A549 (cell line): ENCODE measurements around the gene FRS2. TPM values are rescaled to one million over a fixed set of nuclear protein-coding genes. Genes with fewer than 3 reads are reported as not detected.

Experiments used
- ATAC-seq, 2 experiments: fragments of 200-7000 bp in 1 of 2; fragments of >200 bp in 1 of 2; cut with Nextera tagmentation in 1 of 2; cut with Tn5 transposase in 1 of 2; 3 replicates each; pipeline versions ENCODE4 v1.8.0 to v1.9.1; 2018 to 2020; ENCODE audit warnings: mild to moderate bottlenecking in 1 of 2, moderate library complexity in 1 of 2
- CTCF ChIA-PET: fragments of 300-600 bp; sonication (Branson Sonifier 250); formaldehyde crosslinking; extraction: SDS; loops from one replicate; lab custom pipeline; 2021; ENCODE audit warnings: antibody characterized with exemption, inconsistent platforms; lab: Yijun Ruan, JAX
- POLR2A ChIA-PET: fragments of 350-600 bp; formaldehyde crosslinking; extraction: SDS; loops from one replicate; lab custom pipeline; 2021; ENCODE audit warnings: antibody characterized with exemption, inconsistent platforms; lab: Yijun Ruan, JAX
- DNase-seq, 2 experiments: peaks; one replicate each; pipeline versions ENCODE4 v3.0.0 to v3.0.0-alpha.2; 2011 to 2016; ENCODE audit warnings: low read depth in 1 of 2, low spot score in 1 of 2
- FAIRE-seq: peaks from 2 replicates; lab custom pipeline; 2011; peaks lifted over from hg19 to GRCh38; lab: Jason Lieb, UNC
- H3K27ac ChIP-seq, 2 experiments: fragments of >200 bp; sonication (Bioruptor Twin); formaldehyde crosslinking; 3 replicates each; pipeline ENCODE4 v1.5.1; 2016 to 2017
- H3K4me1 ChIP-seq: fragments of >200 bp; sonication (Bioruptor Twin); formaldehyde crosslinking; 3 replicates; pipeline ENCODE4 v1.6.1; 2016
- H3K4me2 ChIP-seq: fragments of >200 bp; sonication (Bioruptor Twin); formaldehyde crosslinking; 3 replicates; pipeline ENCODE4 v1.6.1; 2016
- H3K4me3 ChIP-seq: fragments of >200 bp; sonication (Bioruptor Twin); formaldehyde crosslinking; 3 replicates; pipeline ENCODE4 v1.5.1; 2016
- H3K9me3 ChIP-seq: fragments of >200 bp; sonication (Bioruptor Twin); formaldehyde crosslinking; 3 replicates; pipeline ENCODE4 v1.6.1; 2016
- ATOH8 ChIP-seq: fragments of 250-450 bp; sonication (Bioruptor Pico); IDR thresholded peaks from 2 replicates; pipeline ENCODE4 v1.5.0; 2020; ENCODE audit warnings: low read depth, mild to moderate bottlenecking, moderate library complexity
- CHD2 ChIP-seq: fragments of 150-350 bp; IDR thresholded peaks from 2 replicates; pipeline ENCODE4 v1.6.1; 2014; ENCODE audit warnings: low read length; ENCODE audit not compliant: partially characterized antibody
- FOSB ChIP-seq: fragments of 250-450 bp; sonication (Bioruptor Pico); IDR thresholded peaks from 2 replicates; pipeline ENCODE4 v1.5.0; 2020; ENCODE audit warnings: mild to moderate bottlenecking, moderate library complexity
- FOSL2 ChIP-seq, 2 experiments: fragments of 450-650 bp in 1 of 2; fragments of >200 bp in 1 of 2; sonication (Bioruptor Twin) in 1 of 2; formaldehyde crosslinking; IDR thresholded peaks; 2 replicates each; pipeline versions ENCODE4 v1.5.0 to v1.6.1; 2016 to 2020; ENCODE audit warnings: mild to moderate bottlenecking in 1 of 2, moderate library complexity in 1 of 2
- HDAC2 ChIP-seq: fragments of 200-600 bp; sonication (generic); IDR thresholded peaks from 2 replicates; pipeline ENCODE4 v1.6.1; 2016
- HMGXB4 ChIP-seq: fragments of 250-450 bp; sonication (Bioruptor Pico); IDR thresholded peaks from 2 replicates; pipeline ENCODE4 v1.5.0; 2021; ENCODE audit warnings: mild to moderate bottlenecking, moderate library complexity, borderline replicate concordance
- HOXB13 ChIP-seq: fragments of 250-450 bp; sonication (Bioruptor Pico); IDR thresholded peaks from 2 replicates; pipeline ENCODE4 v1.5.0; 2020; ENCODE audit warnings: low read depth, mild to moderate bottlenecking, moderate library complexity
- JUNB ChIP-seq: fragments of >200 bp; sonication (Bioruptor Twin); formaldehyde crosslinking; IDR thresholded peaks from 2 replicates; pipeline ENCODE4 v1.6.1; 2016
- KDM5A ChIP-seq: fragments of 200-600 bp; sonication (generic); IDR thresholded peaks from 2 replicates; pipeline ENCODE4 v1.6.1; 2016; ENCODE audit warnings: antibody characterized with exemption, mild to moderate bottlenecking
- PHF8 ChIP-seq: fragments of 200-600 bp; sonication (generic); IDR thresholded peaks from 2 replicates; pipeline ENCODE4 v1.6.1; 2016; ENCODE audit warnings: low read depth, mild to moderate bottlenecking, antibody characterized with exemption, moderate library complexity, borderline replicate concordance
- RAD21 ChIP-seq, 2 experiments: fragments of >200 bp in 1 of 2; sonication (Bioruptor Twin) in 1 of 2; formaldehyde crosslinking in 1 of 2; IDR thresholded peaks in 1 of 2; conservative IDR thresholded peaks in 1 of 2; 2 replicates in 1 of 2; 3 replicates in 1 of 2; pipeline ENCODE4 v1.6.1; 2012 to 2018; ENCODE audit warnings: inconsistent platforms in 1 of 2
- RCOR1 ChIP-seq: fragments of 150-350 bp; IDR thresholded peaks from 2 replicates; pipeline ENCODE4 v1.6.1; 2014; ENCODE audit warnings: antibody characterized with exemption, low read length, low read depth
- RNF2 ChIP-seq: fragments of 200-600 bp; sonication (generic); IDR thresholded peaks from 2 replicates; pipeline ENCODE4 v1.6.1; 2016; ENCODE audit warnings: low read depth, mild to moderate bottlenecking, antibody characterized with exemption, moderate library complexity, borderline replicate concordance
- SMC3 ChIP-seq: fragments of >200 bp; sonication (Bioruptor Twin); formaldehyde crosslinking; IDR thresholded peaks from 3 replicates; pipeline ENCODE4 v1.6.1; 2018; ENCODE audit warnings: inconsistent platforms
- SREBF2 ChIP-seq: fragments of 450-650 bp; IDR thresholded peaks from 2 replicates; pipeline ENCODE4 v1.6.1; 2014; ENCODE audit warnings: mild to moderate bottlenecking, moderate library complexity
- TP53 ChIP-seq: fragments of 250-450 bp; sonication (Bioruptor Pico); IDR thresholded peaks from 2 replicates; pipeline ENCODE4 v1.5.0; 2021; ENCODE audit warnings: mild to moderate bottlenecking, moderate library complexity
- ZC3H11A ChIP-seq: fragments of 450-650 bp; IDR thresholded peaks from 2 replicates; pipeline ENCODE4 v1.6.1; 2014; ENCODE audit warnings: antibody characterized with exemption, mild to moderate bottlenecking
- ZFP36 ChIP-seq: fragments of 450-650 bp; IDR thresholded peaks from 2 replicates; pipeline ENCODE4 v1.6.1; 2014; ENCODE audit warnings: borderline replicate concordance; ENCODE audit not compliant: partially characterized antibody
- ZNF302 ChIP-seq: fragments of 250-450 bp; sonication (Bioruptor Pico); IDR thresholded peaks from 2 replicates; pipeline ENCODE4 v1.9.0; 2021; ENCODE audit warnings: inconsistent platforms, mild to moderate bottlenecking, moderate library complexity
- WGBS: methylation state at CpG from one replicate; pipeline ENCODE4 v1.1.6; 2017; ENCODE audit errors: missing lambda C conversion rate; 5-methylcytosine and 5-hydroxymethylcytosine counted together
- polyA plus RNA-seq, 4 experiments: library from polyadenylated mRNA; depleted of rRNA in 3 of 4; stranded (reverse); fragments of >200 nt; fragmentation: RNase III in 1 of 4; extraction: RNeasy Plus Mini Kit Qiagen cat#74134 plus additional on column Dnase treatment in 1 of 4; gene quantifications; 2 replicates in 3 of 4; 3 replicates in 1 of 4; pipeline ENCODE4 v1.2.3, GENCODE V29; 2011 to 2017
- TF ChIP-seq, protein P1 (sequence below): fragments of 150-350 bp; IDR thresholded peaks from 2 replicates; pipeline ENCODE4 v1.6.1; 2014; ENCODE audit warnings: low read depth, mild to moderate bottlenecking, low read length
- TF ChIP-seq, protein P2 (sequence below): IDR thresholded peaks from 2 replicates; pipeline ENCODE4 v1.6.1; 2012
- TF ChIP-seq, protein P3 (sequence below): fragments of >200 bp; sonication (Bioruptor Twin); formaldehyde crosslinking; IDR thresholded peaks from 2 replicates; pipeline ENCODE4 v1.6.1; 2016

The FRS2 gene
- polyA plus RNA-seq, 2 of the 4 experiments (the other 2 are of a cell fraction): 14.9 to 28.6 TPM

- ChIA-PET POLR2A (no interaction called here), CTCF (interaction anchor here (0.7 kb wide), 1 partner anchor 1829 kb away, joined by 4 read pairs; no protein-coding TSS in a partner anchor)
- Histone ChIP-seq H3K27ac (no peak overlapping the region), H3K9me3 (peaks cover 26% of the 10 kb centered on the region; the same call in 1 of the 3 replicates), H3K4me2 (no peak overlapping the region), H3K4me3 (no peak overlapping the region), H3K4me1 (peaks cover 16% of the 10 kb centered on the region)
- DNase-seq (no peak), FAIRE-seq (no peak), ATAC-seq (no peak)
- no peak for TF ChIP-seq SREBF2
- no peak for TF ChIP-seq SMC3
- no peak for TF ChIP-seq HDAC2
- no peak for TF ChIP-seq ZFP36
- no peak for TF ChIP-seq HMGXB4 (CRISPR knock-in tag)
- no peak for TF ChIP-seq RAD21 (conservative IDR thresholded peaks at IDR 0.05 in 1 of 2, IDR thresholded peaks at IDR 0.05 in 1 of 2)
- no peak for TF ChIP-seq HOXB13 (CRISPR knock-in tag)
- TF ChIP-seq ZC3H11A: no peak
- TF ChIP-seq, protein P1, sequence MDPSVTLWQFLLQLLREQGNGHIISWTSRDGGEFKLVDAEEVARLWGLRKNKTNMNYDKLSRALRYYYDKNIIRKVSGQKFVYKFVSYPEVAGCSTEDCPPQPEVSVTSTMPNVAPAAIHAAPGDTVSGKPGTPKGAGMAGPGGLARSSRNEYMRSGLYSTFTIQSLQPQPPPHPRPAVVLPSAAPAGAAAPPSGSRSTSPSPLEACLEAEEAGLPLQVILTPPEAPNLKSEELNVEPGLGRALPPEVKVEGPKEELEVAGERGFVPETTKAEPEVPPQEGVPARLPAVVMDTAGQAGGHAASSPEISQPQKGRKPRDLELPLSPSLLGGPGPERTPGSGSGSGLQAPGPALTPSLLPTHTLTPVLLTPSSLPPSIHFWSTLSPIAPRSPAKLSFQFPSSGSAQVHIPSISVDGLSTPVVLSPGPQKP: no peak
- TF ChIP-seq ZNF302: no peak
- TF ChIP-seq KDM5A: no peak
- TF ChIP-seq, protein P2, sequence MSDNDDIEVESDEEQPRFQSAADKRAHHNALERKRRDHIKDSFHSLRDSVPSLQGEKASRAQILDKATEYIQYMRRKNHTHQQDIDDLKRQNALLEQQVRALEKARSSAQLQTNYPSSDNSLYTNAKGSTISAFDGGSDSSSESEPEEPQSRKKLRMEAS: no peak
- TF ChIP-seq, protein P3, sequence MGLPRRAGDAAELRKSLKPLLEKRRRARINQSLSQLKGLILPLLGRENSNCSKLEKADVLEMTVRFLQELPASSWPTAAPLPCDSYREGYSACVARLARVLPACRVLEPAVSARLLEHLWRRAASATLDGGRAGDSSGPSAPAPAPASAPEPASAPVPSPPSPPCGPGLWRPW: no peak
- no peak for TF ChIP-seq PHF8
- TF ChIP-seq ATOH8 (CRISPR knock-in tag): no peak
- no peak for TF ChIP-seq RCOR1
- WGBS: 93% methylated on average over 7 of the region's 7 CpGs
Measured at GRCh38 chr12:69519871-69520270, 49.7 kb downstream of the FRS2 start.

GRCh38 chr12:69523433-69524330 is 53.5 kb downstream of the FRS2 start:
- ATAC-seq (no peak; a peak in 1 of 6 replicates), DNase-seq (no peak), FAIRE-seq (no peak)
- Histone ChIP-seq H3K4me1 (peaks cover 19% of the 10 kb centered on the region), H3K9me3 (peaks cover 26% of the 10 kb centered on the region; the same call in 1 of the 3 replicates), H3K27ac (no peak overlapping the region), H3K4me3 (no peak overlapping the region), H3K4me2 (no peak overlapping the region)
- CTCF ChIA-PET: no interaction called here
- 92% methylated on average over 8 of the region's 11 CpGs for WGBS
- POLR2A ChIA-PET: no interaction called here
- TF ChIP-seq JUNB (no peak), TP53 (CRISPR knock-in tag) (no peak), RNF2 (no peak), CHD2 (no peak), SMC3 (no peak), FOSB (no peak), FOSL2 (IDR thresholded peaks at IDR 0.05) (no peak), FOSL2 (CRISPR knock-in tag; IDR thresholded peaks at IDR 0.05) (no peak)
